Fibroblast of skin of right biceps (primary cell): ENCODE results near the gene SLC35D1.
A peak's percentile ranks its signal among the peaks of the same experiment; 100 is the strongest.
"Not testable (repeated sequence)": the region's sequence is repeated elsewhere in the genome, so short reads cannot be mapped to it uniquely, and the experiment has no call there.

Source experiments
- DNase-seq: peaks from one replicate; pipeline ENCODE4 v3.0.0-alpha.2; 2013

The SLC35D1 gene

GRCh38 chr1:66982561-66983260 is 71.2 kb downstream of the SLC35D1 start:
- DNase-seq: no peak

- DNase-seq: no peak
Measured at GRCh38 chr1:66981679-66982078, 72.3 kb downstream of the SLC35D1 start.

- no peak for DNase-seq
Measured at GRCh38 chr1:66980745-66981367, 73.1 kb downstream of the SLC35D1 start.

GRCh38 chr1:66979621-66980020 is 74.3 kb downstream of the SLC35D1 start:
- not testable (repeated sequence) for DNase-seq

GRCh38 chr1:66978201-66978600 is 75.7 kb downstream of the SLC35D1 start:
- no peak for DNase-seq

- DNase-seq: no peak
Measured at GRCh38 chr1:66968574-66968973, 85.4 kb downstream of the SLC35D1 start.

- DNase-seq: not testable (repeated sequence)
Measured at GRCh38 chr1:66966188-66966873, 87.6 kb downstream of the SLC35D1 start.

GRCh38 chr1:66957938-66958337 is 96.0 kb downstream of the SLC35D1 start:
- DNase-seq: no peak

- DNase-seq: no peak
Measured at GRCh38 chr1:66954208-66954607, 99.7 kb downstream of the SLC35D1 start.

- DNase-seq: peak; percentile 81
Measured at GRCh38 chr1:66951513-66951912, 102.4 kb downstream of the SLC35D1 start.
